B cell (primary cell): ENCODE data around the gene ZNF319. TPM values are rescaled to one million over a fixed set of nuclear protein-coding genes. Genes with fewer than 3 reads are reported as not detected.

ENCODE experiments used
- ATAC-seq: fragments of 200-7000 bp; cut with Tn5 transposase; one replicate; pipeline ENCODE4 v1.10.0; 2021; ENCODE audit warnings: low read depth, mild to moderate bottlenecking, moderate number of reproducible peaks, moderate library complexity
- CTCF ChIA-PET: fragments of 350-600 bp; sonication (Branson Sonifier 250); formaldehyde crosslinking; loops from one replicate; lab custom pipeline; 2021; ENCODE audit warnings: antibody characterized with exemption, inconsistent platforms; lab: Charles Lee
- POLR2A ChIA-PET: fragments of 350-600 bp; sonication (Branson Sonifier 250); formaldehyde crosslinking; loops from one replicate; lab custom pipeline; 2021; ENCODE audit warnings: antibody characterized with exemption; lab: Charles Lee
- DNase-seq: peaks from one replicate; pipeline ENCODE4 v3.0.0; 2013
- H2AFZ ChIP-seq: 2 replicates; pipeline ENCODE4 v1.6.1; 2012; ENCODE audit warnings: mild to moderate bottlenecking, low read depth, low read length; ENCODE audit not compliant: insufficient read depth, poor library complexity, severe bottlenecking
- H3K27ac ChIP-seq, 2 donors: 1 replicate in 1 of 2; 2 replicates in 1 of 2; pipeline ENCODE4 v1.5.1; 2012 to 2013; ENCODE audit warnings: low read length in 2 of 2, mild to moderate bottlenecking in 2 of 2, moderate library complexity in 1 of 2
- H3K27me3 ChIP-seq, 4 experiments: fragments of 200-600 bp in 1 of 4; sonication (generic) in 1 of 4; replicated peaks in 1 of 4; 1 replicate in 2 of 4; 2 replicates in 2 of 4; pipeline versions ENCODE4 v1.6.1 to v1.7.0; 2013 to 2016; ENCODE audit warnings: low read length in 3 of 4, mild to moderate bottlenecking in 2 of 4, mixed read lengths in 1 of 4, moderate library complexity in 1 of 4; ENCODE audit not compliant: insufficient read depth in 4 of 4, control insufficient read depth in 3 of 4; ENCODE audit errors: control extremely low read depth in 1 of 4
- H3K36me3 ChIP-seq, 2 experiments: replicated peaks in 1 of 2; 1 replicate in 1 of 2; 2 replicates in 1 of 2; pipeline versions ENCODE4 v1.6.1 to v1.7.1; 2013; ENCODE audit warnings: low read length in 1 of 2; ENCODE audit not compliant: insufficient read depth in 2 of 2, control insufficient read depth in 1 of 2; ENCODE audit errors: control extremely low read depth in 1 of 2, extremely low read depth in 1 of 2
- H3K4me1 ChIP-seq, 2 donors: fragments of 200-600 bp in 1 of 2; sonication (generic) in 1 of 2; 1 replicate in 1 of 2; 2 replicates in 1 of 2; pipeline versions ENCODE4 v1.5.1 to v1.6.1; 2013 to 2017; ENCODE audit warnings: low read length in 2 of 2; ENCODE audit not compliant: control insufficient read depth in 2 of 2, insufficient read depth in 2 of 2
- H3K4me2 ChIP-seq: replicated peaks from 2 replicates; pipeline ENCODE3; 2012; ENCODE audit warnings: mild to moderate bottlenecking, low read depth, low read length; ENCODE audit not compliant: poor library complexity, severe bottlenecking
- H3K4me3 ChIP-seq, 5 experiments: fragments of 200-600 bp in 1 of 5; sonication (generic) in 1 of 5; 1 replicate in 3 of 5; 2 replicates in 2 of 5; pipeline versions ENCODE4 v1.5.1 to v1.7.0; 2011 to 2016; ENCODE audit warnings: low read length in 4 of 5, mild to moderate bottlenecking in 4 of 5, low read depth in 2 of 5, control low read depth in 1 of 5, moderate library complexity in 1 of 5; ENCODE audit not compliant: insufficient read depth in 1 of 5; ENCODE audit errors: control extremely low read depth in 1 of 5, extremely low read depth in 1 of 5
- H3K79me2 ChIP-seq: fragments of 200-600 bp; sonication (generic); one replicate; pipeline ENCODE4 v1.6.0; 2016; ENCODE audit warnings: low read length; ENCODE audit not compliant: control insufficient read depth, insufficient read depth
- H3K9ac ChIP-seq: fragments of 200-600 bp; sonication (generic); 2 replicates; pipeline ENCODE4 v1.6.1; 2017; ENCODE audit warnings: mild to moderate bottlenecking, low read length, moderate library complexity
- H3K9me3 ChIP-seq, 3 donors: one replicate each; pipeline versions ENCODE4 v1.6.1 to v1.7.1; 2013; ENCODE audit warnings: low read length in 2 of 3; ENCODE audit not compliant: control insufficient read depth in 2 of 3, insufficient read depth in 1 of 3; ENCODE audit errors: control extremely low read depth in 1 of 3
- H4K20me1 ChIP-seq: 2 replicates; pipeline ENCODE4 v1.6.0; 2012; ENCODE audit warnings: mild to moderate bottlenecking, low read length; ENCODE audit not compliant: insufficient read depth, control insufficient read depth, poor library complexity, severe bottlenecking
- H3K27ac Mint-ChIP-seq: one replicate; pipeline ENCODE4 v1.8.0; 2021; ENCODE audit warnings: mixed read lengths
- H3K27me3 Mint-ChIP-seq: one replicate; pipeline ENCODE4 v1.8.0; 2021; ENCODE audit warnings: mixed read lengths
- H3K4me1 Mint-ChIP-seq: one replicate; pipeline ENCODE4 v1.8.0; 2021; ENCODE audit warnings: mixed read lengths
- H3K4me3 Mint-ChIP-seq: one replicate; pipeline ENCODE4 v1.8.0; 2021; ENCODE audit warnings: mixed read lengths
- H3K9me3 Mint-ChIP-seq: one replicate; pipeline ENCODE4 v1.8.0; 2022; ENCODE audit warnings: mixed read lengths; ENCODE audit not compliant: insufficient read depth
- CTCF ChIP-seq: fragments of 200-600 bp; IDR thresholded peaks from one replicate; pipeline ENCODE4 v1.8.0; 2022; ENCODE audit warnings: antibody characterized with exemption, mild to moderate bottlenecking
- EZH2 ChIP-seq: IDR thresholded peaks from 2 replicates; pipeline ENCODE4 v1.6.1; 2012; ENCODE audit warnings: borderline replicate concordance, low read depth, mild to moderate bottlenecking, moderate library complexity, low read length; ENCODE audit not compliant: insufficient read depth, poor library complexity, severe bottlenecking
- WGBS: methylation state at CpG from one replicate; pipeline ENCODE4 v1.1.5; 2013; ENCODE audit warnings: missing lambda C conversion rate; ENCODE audit not compliant: insufficient coverage; 5-methylcytosine and 5-hydroxymethylcytosine counted together
- intact Hi-C: fragments of 100-400 bp; cut with micrococcal nuclease; formaldehyde crosslinking; loops from one replicate; pipeline ENCODE4 v1.10.0; 2022
- polyA plus RNA-seq: library from polyadenylated mRNA; depleted of rRNA; stranded (reverse); fragments of >200 nt; gene quantifications from 2 replicates; pipeline ENCODE4 v1.2.3, GENCODE V29; 2012
- total RNA-seq, 2 donors: library from RNA; stranded (reverse); fragments of 120-200 nt in 1 of 2; gene quantifications; 1 replicate in 1 of 2; 2 replicates in 1 of 2; pipeline versions ENCODE4 v1.2.3 to v1.2.4, GENCODE V29; 2013 to 2022

Gene ZNF319
- total and polyA plus RNA-seq, 2 donors (not counting 1 experiment from before 2014, with no cell fraction given) = 12.4 to 15.1 TPM

DNA sequence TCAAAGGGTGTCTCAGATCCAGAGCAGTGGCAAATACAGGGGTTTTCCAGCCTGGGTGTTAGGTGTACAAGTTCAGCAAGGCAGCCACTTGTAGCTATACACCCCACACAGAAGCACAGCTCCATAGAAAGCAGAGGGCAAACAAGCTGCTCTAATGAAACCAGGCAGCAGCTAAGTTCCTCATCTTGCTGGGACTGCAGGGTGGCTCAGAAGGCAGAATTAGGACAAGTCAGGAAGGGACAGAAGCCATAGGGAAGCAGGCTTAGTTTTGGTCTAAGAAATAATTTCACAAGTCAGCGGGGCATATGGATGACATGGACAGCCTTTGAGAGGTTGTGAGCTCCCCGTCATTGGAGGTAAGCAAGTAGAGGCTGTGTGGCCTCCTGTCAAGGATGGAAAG lies 53.2 kb downstream of the ZNF319 start:
- Mint-ChIP-seq H3K9me3 (no peaks in the 10 kb centered on the region), H3K4me3 (no peak overlapping the region), H3K4me1 (no peaks in the 10 kb centered on the region), H3K27me3 (peaks cover 13% of the 10 kb centered on the region), H3K27ac (no peak overlapping the region)
- Histone ChIP-seq H2AFZ (no peak overlapping the region), H3K9me3 (peaks cover 0 to 6% (median 0%) of the 10 kb centered on the region in 3 donors), H3K4me2 (no peak overlapping the region), H4K20me1 (no peaks in the 10 kb centered on the region), H3K9ac (no peak overlapping the region), H3K4me3 (no peak overlapping the region), H3K27ac (no peak overlapping the region), H3K4me1 (no peaks in the 10 kb centered on the region), H3K79me2 (no peaks in the 10 kb centered on the region), H3K27me3 (no peaks in the 10 kb centered on the region), H3K36me3 (no peaks in the 10 kb centered on the region)
- POLR2A ChIA-PET = no interaction called here
- 82% methylated on average over 2 of the region's 2 CpGs for WGBS
- CTCF ChIA-PET = no interaction called here
- no peak for DNase-seq
- ATAC-seq = no peak
- intact Hi-C loops = no loop called here
- TF ChIP-seq CTCF (no peak), EZH2 (no peak)

- Mint-ChIP-seq H3K27ac (no peak overlapping the region), H3K4me1 (no peaks in the 10 kb centered on the region), H3K4me3 (no peak overlapping the region), H3K9me3 (no peaks in the 10 kb centered on the region), H3K27me3 (peaks cover 16% of the 10 kb centered on the region)
- no peak for ATAC-seq
- no peak for DNase-seq
- Histone ChIP-seq H3K4me2 (no peak overlapping the region), H3K27ac (no peak overlapping the region), H3K36me3 (no peaks in the 10 kb centered on the region), H3K27me3 (peaks cover 0 to 3% (median 0%) of the 10 kb centered on the region in 4 experiments), H3K9ac (no peak overlapping the region), H4K20me1 (no peaks in the 10 kb centered on the region), H3K4me3 (no peak overlapping the region), H3K9me3 (peaks cover 0 to 6% (median 0%) of the 10 kb centered on the region in 3 donors), H3K4me1 (no peaks in the 10 kb centered on the region), H3K79me2 (no peaks in the 10 kb centered on the region), H2AFZ (no peak overlapping the region)
- TF ChIP-seq EZH2 = no peak
- no peak for TF ChIP-seq CTCF
- ChIA-PET POLR2A (no interaction called here), CTCF (no interaction called here)
- intact Hi-C loops = no loop called here
- WGBS = 86% methylated on average over 9 of the region's 13 CpGs
These were observed 54.2 kb downstream of the ZNF319 start for GRCh38 chr16:57946181-57946801.
